ENCODE data around the gene EXD3. TPM values are rescaled to one million over a fixed set of nuclear protein-coding genes. Genes with fewer than 3 reads are reported as not detected.
"Not testable (repeated sequence)": the region's sequence is repeated elsewhere in the genome, so short reads cannot be mapped to it uniquely, and the experiment has no call there.

The EXD3 gene
- total RNA-seq, 2 donors from 2014 or later, result 7.9 to 14.8 TPM

- H3K9me3 Mint-ChIP-seq, result peaks cover 9 to 12% of the 10 kb centered on the region in 2 donors
- no peak overlapping the region for H3K27ac Mint-ChIP-seq
- ATAC-seq, result no peak
- H3K36me3 Mint-ChIP-seq, result peaks cover 10 to 12% of the 10 kb centered on the region in 2 donors
- DNase-seq (ENCODE audit: low spot score in 2 of 2), result no peak
Observed at GRCh38 chr9:137355761-137356365, 67.1 kb downstream of the EXD3 start.

GRCh38 chr9:137354845-137355760, 67.9 kb downstream of the EXD3 start:
- H3K9me3 Mint-ChIP-seq, result peaks cover 9 to 12% of the 10 kb centered on the region in 2 donors
- ATAC-seq (no peak), DNase-seq (ENCODE audit: low spot score in 2 of 2) (no peak)
- no peak overlapping the region for H3K27ac Mint-ChIP-seq
- peaks cover 10 to 12% of the 10 kb centered on the region in 2 donors for H3K36me3 Mint-ChIP-seq

- Mint-ChIP-seq H3K36me3 (peaks cover 10 to 12% of the 10 kb centered on the region in 2 donors), H3K9me3 (peaks cover 9 to 12% of the 10 kb centered on the region in 2 donors), H3K27ac (no peak overlapping the region)
- DNase-seq (ENCODE audit: low spot score in 2 of 2), result no peak
- no peak for ATAC-seq
Observed at GRCh38 chr9:137354153-137354844, 68.7 kb downstream of the EXD3 start.

GRCh38 chr9:137353223-137354152, 69.5 kb downstream of the EXD3 start:
- no peak overlapping the region for H3K27ac Mint-ChIP-seq
- H3K36me3 Mint-ChIP-seq, result peaks cover 10 to 12% of the 10 kb centered on the region in 2 donors
- no peak for ATAC-seq
- H3K9me3 Mint-ChIP-seq, result peaks cover 9 to 12% of the 10 kb centered on the region in 2 donors
- no peak for DNase-seq (ENCODE audit: low spot score in 2 of 2)

- ATAC-seq, result no peak
- Mint-ChIP-seq H3K27ac (no peak overlapping the region), H3K36me3 (peaks cover 10 to 12% of the 10 kb centered on the region in 2 donors)
Observed at GRCh38 chr9:137352511-137353222, 70.3 kb downstream of the EXD3 start.

GRCh38 chr9:137351781-137352501, 71.0 kb downstream of the EXD3 start:
- Mint-ChIP-seq H3K27ac (no peak overlapping the region), H3K9me3 (peaks cover 4 to 6% of the 10 kb centered on the region in 2 donors), H3K36me3 (peaks cover 5 to 10% of the 10 kb centered on the region in 2 donors)
- ATAC-seq (no peak), DNase-seq (ENCODE audit: low spot score in 2 of 2) (no peak)

More at GRCh38 chr9:137352511-137353222, 70.3 kb downstream of the EXD3 start:
- peaks cover 9 to 12% of the 10 kb centered on the region in 2 donors for H3K9me3 Mint-ChIP-seq
- DNase-seq (ENCODE audit: low spot score in 2 of 2), result no peak

- no peaks in the 10 kb centered on the region for H3K9me3 Mint-ChIP-seq
- DNase-seq (ENCODE audit: low spot score in 2 of 2), result no peak
- no peak for ATAC-seq
- no peak overlapping the region for H3K27ac Mint-ChIP-seq
- peaks cover 0 to 10% of the 10 kb centered on the region in 2 donors for H3K36me3 Mint-ChIP-seq
Observed at GRCh38 chr9:137350696-137351584, 72.0 kb downstream of the EXD3 start.

- ATAC-seq (no peak), DNase-seq (ENCODE audit: low spot score in 2 of 2) (no peak)
- Mint-ChIP-seq H3K27ac (no peak overlapping the region), H3K36me3 (peaks cover 0 to 10% of the 10 kb centered on the region in 2 donors), H3K9me3 (no peaks in the 10 kb centered on the region)
Observed at GRCh38 chr9:137349471-137350033, 73.4 kb downstream of the EXD3 start.

- no peak for ATAC-seq
- Mint-ChIP-seq H3K36me3 (peaks cover 0 to 10% of the 10 kb centered on the region in 2 donors), H3K27ac (no peak overlapping the region), H3K9me3 (no peaks in the 10 kb centered on the region)
- DNase-seq (ENCODE audit: low spot score in 2 of 2), result no peak
Observed at GRCh38 chr9:137348769-137349470, 74.0 kb downstream of the EXD3 start.

GRCh38 chr9:137347928-137348327, 75.0 kb downstream of the EXD3 start:
- peaks cover 0 to 10% of the 10 kb centered on the region in 2 donors for H3K36me3 Mint-ChIP-seq
- ATAC-seq, result no peak
- no peaks in the 10 kb centered on the region for H3K9me3 Mint-ChIP-seq

GRCh38 chr9:137342482-137342881, 80.5 kb downstream of the EXD3 start:
- DNase-seq (ENCODE audit: low spot score in 2 of 2) (no peak), ATAC-seq (no peak)
- Mint-ChIP-seq H3K36me3 (peaks cover 0 to 9% of the 10 kb centered on the region in 2 donors), H3K27ac (no peak overlapping the region), H3K9me3 (no peaks in the 10 kb centered on the region)

More at GRCh38 chr9:137347928-137348327, 75.0 kb downstream of the EXD3 start:
- no peak overlapping the region for H3K27ac Mint-ChIP-seq
- no peak for DNase-seq (ENCODE audit: low spot score in 2 of 2)

- ATAC-seq (no peak), DNase-seq (ENCODE audit: low spot score in 2 of 2) (no peak)
- Mint-ChIP-seq H3K36me3 (no peaks in the 10 kb centered on the region), H3K9me3 (no peaks in the 10 kb centered on the region), H3K27ac (no peak overlapping the region)
Observed at GRCh38 chr9:137341227-137341626, 81.7 kb downstream of the EXD3 start.

- DNase-seq (ENCODE audit: low spot score in 2 of 2); ATAC-seq; H3K9me3 Mint-ChIP-seq; H3K36me3 Mint-ChIP-seq; H3K27ac Mint-ChIP-seq: not testable (repeated sequence)
Observed at GRCh38 chr9:137339908-137340462, 83.0 kb downstream of the EXD3 start.

All from activated naive CD4-positive, alpha-beta T cell treated with anti-CD3 and anti-CD28 coated beads, Interleukin-2, amount 50 U/mL, for 72 hours (primary cell).